Uterus (tissue), 2 donors: ENCODE measurements around the gene ANKRD33B.

Source experiments
- CTCF ChIP-seq, 4 experiments: fragments of 200-600 bp in 2 of 4; fragments of 450-650 bp in 2 of 4; sonication (generic) in 2 of 4; IDR thresholded peaks; one replicate each; pipeline ENCODE4 v1.5.1; 2016 to 2019; ENCODE audit warnings: antibody characterized with exemption in 4 of 4, mild to moderate bottlenecking in 2 of 4, moderate library complexity in 1 of 4
- POLR2A ChIP-seq, 2 donors: fragments of 450-650 bp; IDR thresholded peaks; one replicate each; pipeline ENCODE4 v1.6.1; 2016; ENCODE audit warnings: antibody characterized with exemption in 2 of 2, mild to moderate bottlenecking in 1 of 2, moderate library complexity in 1 of 2

GRCh38 chr5:10653751-10654400 lies 90.0 kb downstream of the ANKRD33B start:
- TF ChIP-seq CTCF (IDR thresholded peaks at IDR 0.05): no peak
- TF ChIP-seq POLR2A (IDR thresholded peaks at IDR 0.05): no peak
